Neural progenitor cell (in vitro differentiated cells): ENCODE data around the gene PANK3. TPM values are rescaled to one million over a fixed set of nuclear protein-coding genes. Genes with fewer than 3 reads are reported as not detected.

ENCODE experiments used
- DNase-seq: peaks from one replicate; pipeline ENCODE4 v3.0.0-alpha.2; 2016; ENCODE audit warnings: low spot score
- H2AFZ ChIP-seq: fragments of 200-600 bp; sonication (generic); replicated peaks from 2 replicates; pipeline ENCODE4 v1.6.1; 2016; ENCODE audit warnings: antibody characterized with exemption
- H3F3A ChIP-seq: fragments of 200-600 bp; sonication (generic); 2 replicates; pipeline ENCODE4 v1.6.1; 2016; ENCODE audit warnings: antibody characterized with exemption, low read depth
- H3K27ac ChIP-seq: fragments of 200-600 bp; sonication (generic); 2 replicates; pipeline ENCODE4 v1.5.1; 2016; ENCODE audit warnings: mild to moderate bottlenecking
- H3K27me3 ChIP-seq: fragments of 200-600 bp; sonication (generic); 2 replicates; pipeline ENCODE4 v1.6.1; 2016; ENCODE audit warnings: mild to moderate bottlenecking, moderate library complexity
- H3K36me3 ChIP-seq: fragments of 200-600 bp; sonication (generic); 2 replicates; pipeline ENCODE4 v1.5.1; 2016
- H3K4me1 ChIP-seq: fragments of 200-600 bp; sonication (generic); 2 replicates; pipeline ENCODE4 v1.6.1; 2016; ENCODE audit warnings: mixed run types
- H3K4me2 ChIP-seq: fragments of 200-600 bp; sonication (generic); 2 replicates; pipeline ENCODE4 v1.6.1; 2016
- H3K4me3 ChIP-seq: fragments of 200-600 bp; sonication (generic); 2 replicates; pipeline ENCODE4 v1.5.1; 2016
- H3K79me2 ChIP-seq: fragments of 200-600 bp; sonication (generic); 2 replicates; pipeline ENCODE4 v1.6.1; 2016; ENCODE audit warnings: low read depth
- H3K9ac ChIP-seq: fragments of 200-600 bp; sonication (generic); 2 replicates; pipeline ENCODE4 v1.6.1; 2016
- H3K9me3 ChIP-seq: fragments of 200-600 bp; sonication (generic); 2 replicates; pipeline ENCODE4 v1.5.1; 2016; ENCODE audit warnings: low read depth
- H4K20me1 ChIP-seq: fragments of 200-600 bp; sonication (generic); 2 replicates; pipeline ENCODE4 v1.6.1; 2016; ENCODE audit warnings: low read depth
- H3K27ac Mint-ChIP-seq: 3 replicates; pipeline ENCODE4 v1.8.0; 2021; ENCODE audit warnings: mixed read lengths
- H3K27me3 Mint-ChIP-seq: 2 replicates; pipeline ENCODE4 v1.8.0; 2022; ENCODE audit warnings: low read depth, mild to moderate bottlenecking, inconsistent platforms, moderate library complexity, mixed read lengths; ENCODE audit not compliant: insufficient read depth
- H3K36me3 Mint-ChIP-seq: 3 replicates; pipeline ENCODE4 v1.8.0; 2021; ENCODE audit warnings: mixed read lengths
- H3K4me1 Mint-ChIP-seq: 3 replicates; pipeline ENCODE4 v1.8.0; 2021; ENCODE audit warnings: mixed read lengths
- H3K4me3 Mint-ChIP-seq: 3 replicates; pipeline ENCODE4 v1.8.0; 2021; ENCODE audit warnings: mild to moderate bottlenecking, moderate library complexity, mixed read lengths
- H3K9me3 Mint-ChIP-seq: 3 replicates; pipeline ENCODE4 v1.8.0; 2020; ENCODE audit warnings: mixed read lengths
- EZH2 ChIP-seq: fragments of 200-600 bp; sonication (generic); IDR thresholded peaks from 2 replicates; pipeline ENCODE4 v1.6.1; 2017; ENCODE audit warnings: antibody characterized with exemption, mild to moderate bottlenecking, moderate library complexity
- EZH2phosphoT487 ChIP-seq: fragments of 200-600 bp; sonication (generic); IDR thresholded peaks from 2 replicates; pipeline ENCODE4 v1.6.1; 2017; ENCODE audit warnings: antibody characterized with exemption
- total RNA-seq: library from RNA; depleted of rRNA; stranded (reverse); fragments of >200 nt; gene quantifications from 2 replicates; pipeline ENCODE4 v1.2.3, GENCODE V29; 2015; ENCODE audit warnings: low replicate concordance
- TF ChIP-seq, protein P1 (sequence below): fragments of 200-600 bp; sonication (generic); IDR thresholded peaks from 2 replicates; pipeline ENCODE4 v1.5.1; 2017; ENCODE audit warnings: antibody characterized with exemption, mild to moderate bottlenecking

PANK3 gene
- total RNA-seq = 81.5 and 117 TPM in 2 replicates

DNA sequence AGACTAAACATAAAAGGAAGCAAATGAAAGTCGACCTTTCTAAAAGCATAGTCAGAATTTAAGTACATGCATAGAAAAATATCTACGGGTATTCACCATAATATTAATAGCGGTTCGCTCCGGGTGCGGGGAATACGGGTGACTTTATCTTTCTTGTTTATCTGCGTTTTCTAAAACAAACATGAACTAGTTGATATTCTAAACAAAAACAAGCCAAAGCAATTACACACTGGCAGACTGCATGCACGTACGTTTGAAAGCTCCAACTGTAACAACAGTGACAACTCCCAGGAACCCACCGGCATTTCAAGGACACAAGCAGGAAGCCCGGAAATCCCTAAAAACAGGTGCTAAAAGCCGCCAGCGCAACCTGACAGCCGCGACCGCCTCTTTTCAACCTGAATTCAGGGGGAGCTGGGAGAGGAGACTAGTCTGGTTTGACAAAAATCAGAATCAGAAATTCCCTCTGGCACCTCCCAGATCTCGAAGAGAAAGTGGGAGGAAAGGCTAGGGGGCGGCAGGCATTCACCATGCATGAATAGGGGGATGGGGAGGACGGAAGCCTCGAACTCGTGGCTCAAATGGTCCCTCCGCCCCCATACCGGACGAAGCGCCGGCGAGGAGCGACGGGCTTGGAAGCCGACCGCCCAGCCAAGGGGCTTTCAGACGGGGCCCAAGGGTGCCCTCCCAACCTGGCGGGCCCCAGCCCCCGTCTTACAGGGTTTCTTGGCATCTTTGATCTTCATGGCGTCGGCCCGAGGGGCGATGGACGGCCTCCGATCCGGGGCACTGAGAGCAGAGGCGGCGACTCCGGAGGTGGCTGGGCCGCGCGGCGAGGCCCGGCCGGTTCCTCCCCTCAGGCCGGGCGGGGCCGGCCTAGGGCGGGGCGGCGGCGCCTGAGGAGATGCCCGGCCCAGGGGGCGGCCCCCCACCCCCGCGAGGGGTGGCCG is at the start of gene PANK3:
Gene PANK3 (minus strand): TSS at position 831 of the 950 bp plus-strand sequence. CDS start 85 bp downstream, at position 746.
- peaks cover 42% of the 10 kb centered on the region for H4K20me1 ChIP-seq
- peak within 1 kb of the TSS; percentile 99 for H3K27ac Mint-ChIP-seq
- peaks cover 5% of the 10 kb centered on the region for H3K27me3 Mint-ChIP-seq
- peaks cover 11% of the 10 kb centered on the region for H3F3A ChIP-seq
- H2AFZ ChIP-seq = peak within 1 kb of the TSS; percentile 58
- H3K4me1 Mint-ChIP-seq = peaks cover 26% of the 10 kb centered on the region
- H3K9me3 Mint-ChIP-seq = peaks cover 23% of the 10 kb centered on the region
- H3K4me1 ChIP-seq = peaks cover 23% of the 10 kb centered on the region
- peak within 1 kb of the TSS; percentile 92 for H3K4me2 ChIP-seq
- no peaks in the 10 kb centered on the region for H3K27me3 ChIP-seq
- H3K79me2 ChIP-seq = peaks cover 52% of the 10 kb centered on the region
- TF ChIP-seq, protein P1, sequence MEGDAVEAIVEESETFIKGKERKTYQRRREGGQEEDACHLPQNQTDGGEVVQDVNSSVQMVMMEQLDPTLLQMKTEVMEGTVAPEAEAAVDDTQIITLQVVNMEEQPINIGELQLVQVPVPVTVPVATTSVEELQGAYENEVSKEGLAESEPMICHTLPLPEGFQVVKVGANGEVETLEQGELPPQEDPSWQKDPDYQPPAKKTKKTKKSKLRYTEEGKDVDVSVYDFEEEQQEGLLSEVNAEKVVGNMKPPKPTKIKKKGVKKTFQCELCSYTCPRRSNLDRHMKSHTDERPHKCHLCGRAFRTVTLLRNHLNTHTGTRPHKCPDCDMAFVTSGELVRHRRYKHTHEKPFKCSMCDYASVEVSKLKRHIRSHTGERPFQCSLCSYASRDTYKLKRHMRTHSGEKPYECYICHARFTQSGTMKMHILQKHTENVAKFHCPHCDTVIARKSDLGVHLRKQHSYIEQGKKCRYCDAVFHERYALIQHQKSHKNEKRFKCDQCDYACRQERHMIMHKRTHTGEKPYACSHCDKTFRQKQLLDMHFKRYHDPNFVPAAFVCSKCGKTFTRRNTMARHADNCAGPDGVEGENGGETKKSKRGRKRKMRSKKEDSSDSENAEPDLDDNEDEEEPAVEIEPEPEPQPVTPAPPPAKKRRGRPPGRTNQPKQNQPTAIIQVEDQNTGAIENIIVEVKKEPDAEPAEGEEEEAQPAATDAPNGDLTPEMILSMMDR = no peak
- no peak for TF ChIP-seq EZH2
- TF ChIP-seq EZH2phosphoT487 = no peak
- H3K4me3 ChIP-seq = peak within 1 kb of the TSS; percentile 97
- H3K27ac ChIP-seq = peak within 1 kb of the TSS; percentile 96
- peak within 1 kb of the TSS; percentile 94 for H3K9ac ChIP-seq
- no peaks in the 10 kb centered on the region for H3K9me3 ChIP-seq
- peaks cover 37% of the 10 kb centered on the region for H3K36me3 Mint-ChIP-seq
- peaks cover 5% of the 10 kb centered on the region for H3K36me3 ChIP-seq
- DNase-seq = no peak
- peak within 1 kb of the TSS; percentile 99 for H3K4me3 Mint-ChIP-seq

DNA sequence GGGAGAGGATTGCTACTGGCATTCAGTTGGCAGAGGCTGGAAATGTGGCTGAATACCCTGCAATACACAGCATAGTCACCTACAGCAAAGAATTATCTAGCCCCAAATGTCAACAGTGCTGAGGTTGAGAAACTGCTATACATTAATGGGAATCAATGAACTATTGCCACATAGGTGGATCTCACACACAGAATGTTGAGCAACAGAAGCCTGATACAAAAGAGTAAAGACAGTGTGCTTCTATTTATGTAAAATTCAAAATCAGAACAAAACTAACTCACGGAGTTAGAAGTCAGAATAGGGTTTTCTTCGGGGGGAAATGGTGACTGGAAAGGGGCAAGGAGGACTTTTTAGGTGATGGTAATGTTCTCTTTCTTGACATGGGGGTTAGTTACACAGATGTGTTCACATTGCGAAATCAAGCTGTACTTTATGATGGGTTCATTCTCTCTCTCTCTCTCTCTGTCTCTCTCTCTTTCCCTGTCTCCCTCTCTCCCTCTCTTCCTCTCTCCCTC is 45.7 kb upstream of the PANK3 start:
- Histone ChIP-seq H3K4me1 (no peaks in the 10 kb centered on the region), H3K27me3 (no peaks in the 10 kb centered on the region), H4K20me1 (no peaks in the 10 kb centered on the region), H3K27ac (no peak overlapping the region), H3K4me3 (no peak overlapping the region), H3K4me2 (no peak overlapping the region), H2AFZ (no peak overlapping the region), H3K9me3 (no peaks in the 10 kb centered on the region), H3K79me2 (no peaks in the 10 kb centered on the region), H3F3A (no peaks in the 10 kb centered on the region), H3K36me3 (no peaks in the 10 kb centered on the region), H3K9ac (no peak overlapping the region)
- Mint-ChIP-seq H3K27ac (no peak overlapping the region), H3K4me3 (no peak overlapping the region), H3K9me3 (no peaks in the 10 kb centered on the region), H3K27me3 (peaks cover 3% of the 10 kb centered on the region), H3K4me1 (peaks cover 15% of the 10 kb centered on the region), H3K36me3 (no peaks in the 10 kb centered on the region)
- TF ChIP-seq EZH2 = no peak
- TF ChIP-seq EZH2phosphoT487 = no peak
- TF ChIP-seq, protein P1 = no peak
- DNase-seq = no peak

DNA sequence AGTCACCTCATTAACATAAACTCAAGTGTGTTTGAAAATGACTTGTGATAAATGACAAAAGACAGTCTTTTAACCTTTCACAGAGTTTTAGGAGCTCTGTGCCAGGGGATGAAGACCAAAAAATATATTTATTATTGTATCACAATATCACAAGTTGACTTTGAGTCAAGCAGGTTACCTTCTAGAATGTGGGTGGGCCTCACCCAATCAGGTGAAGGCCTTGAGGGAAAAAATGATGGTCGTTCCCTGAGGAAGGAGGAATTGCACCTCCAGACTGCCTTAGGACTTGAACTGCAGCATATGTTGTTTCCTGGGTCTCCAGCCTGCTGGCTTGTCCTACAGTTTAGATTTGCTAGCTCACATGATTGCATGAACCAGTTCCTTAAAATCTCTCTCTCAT is 41.6 kb upstream of the PANK3 start:
- TF ChIP-seq EZH2phosphoT487 (no peak), EZH2 (no peak)
- TF ChIP-seq, protein P1 = no peak

More for the DNA sequence above, 41.6 kb upstream of the PANK3 start:
- Mint-ChIP-seq H3K4me1 (no peaks in the 10 kb centered on the region), H3K27ac (no peak overlapping the region), H3K9me3 (no peaks in the 10 kb centered on the region), H3K27me3 (no peaks in the 10 kb centered on the region), H3K36me3 (no peaks in the 10 kb centered on the region), H3K4me3 (no peak overlapping the region)
- Histone ChIP-seq H4K20me1 (no peaks in the 10 kb centered on the region), H3K4me3 (no peak overlapping the region), H3K36me3 (no peaks in the 10 kb centered on the region), H3K27ac (no peak overlapping the region), H3F3A (no peaks in the 10 kb centered on the region), H3K9me3 (no peaks in the 10 kb centered on the region), H3K27me3 (no peaks in the 10 kb centered on the region), H2AFZ (no peak overlapping the region), H3K4me1 (no peaks in the 10 kb centered on the region), H3K4me2 (no peak overlapping the region), H3K79me2 (no peaks in the 10 kb centered on the region), H3K9ac (no peak overlapping the region)
- DNase-seq = no peak
